GM10266 (cell line): ENCODE results near the gene TBCD.

Experiments
- DNase-seq: peaks from one replicate; pipeline ENCODE4 v3.0.0; 2012; ENCODE audit errors: extremely low spot score
- CTCF ChIP-seq: IDR thresholded peaks from 2 replicates; pipeline ENCODE4 v1.5.1; 2012; ENCODE audit warnings: mild to moderate bottlenecking, low read depth; ENCODE audit not compliant: control insufficient read depth, insufficient read depth; ENCODE audit errors: missing control alignments

Gene TBCD

GRCh38 chr17:82840431-82840831 lies 88.6 kb downstream of the TBCD start:
- DNase-seq = no peak
- no peak for TF ChIP-seq CTCF

DNA sequence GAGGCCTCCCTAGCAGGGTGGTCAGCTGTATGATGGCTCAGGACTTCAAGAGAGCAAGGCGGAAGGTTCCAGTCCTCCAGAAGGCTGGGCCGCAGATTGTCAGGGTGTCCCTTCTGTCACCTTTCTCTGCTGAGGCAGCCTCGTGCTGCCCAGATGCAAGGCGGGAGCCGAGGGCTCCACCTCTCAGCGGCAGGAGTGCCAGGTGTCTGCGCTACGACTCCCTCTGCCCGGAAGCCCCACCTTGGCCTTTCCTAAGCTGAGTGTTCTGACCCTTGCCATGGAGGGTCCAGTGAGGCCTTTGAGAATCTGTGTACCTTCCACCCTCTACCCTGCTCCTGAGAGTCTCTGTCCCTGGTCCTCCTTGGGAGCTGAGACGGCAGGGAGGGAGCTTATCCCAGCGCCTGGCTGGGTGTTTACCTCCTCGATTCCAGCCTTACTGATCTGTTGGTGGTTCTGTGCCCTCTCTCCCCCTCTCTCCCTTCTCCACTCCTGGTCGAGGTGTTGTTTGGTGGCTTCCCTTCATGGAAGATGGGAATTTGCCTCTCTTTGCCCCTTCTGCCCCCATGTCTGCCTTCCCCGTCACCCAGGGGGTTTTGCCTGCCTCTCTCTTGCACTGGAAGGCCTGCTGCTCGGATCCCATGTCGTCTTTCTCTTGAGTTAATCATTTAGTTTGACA lies 90.2 kb downstream of the TBCD start:
- no peak for DNase-seq
- TF ChIP-seq CTCF = no peak

- no peak for TF ChIP-seq CTCF
- DNase-seq = no peak
Observed at GRCh38 chr17:82843904-82844680, 92.2 kb downstream of the TBCD start.

- DNase-seq = no peak
Observed at GRCh38 chr17:82844796-82845162, 92.9 kb downstream of the TBCD start.

GRCh38 chr17:82845163-82845807 lies 93.4 kb downstream of the TBCD start:
- no peak for DNase-seq
- no peak for TF ChIP-seq CTCF

More at GRCh38 chr17:82844796-82845162, 92.9 kb downstream of the TBCD start:
- TF ChIP-seq CTCF = no peak

DNA sequence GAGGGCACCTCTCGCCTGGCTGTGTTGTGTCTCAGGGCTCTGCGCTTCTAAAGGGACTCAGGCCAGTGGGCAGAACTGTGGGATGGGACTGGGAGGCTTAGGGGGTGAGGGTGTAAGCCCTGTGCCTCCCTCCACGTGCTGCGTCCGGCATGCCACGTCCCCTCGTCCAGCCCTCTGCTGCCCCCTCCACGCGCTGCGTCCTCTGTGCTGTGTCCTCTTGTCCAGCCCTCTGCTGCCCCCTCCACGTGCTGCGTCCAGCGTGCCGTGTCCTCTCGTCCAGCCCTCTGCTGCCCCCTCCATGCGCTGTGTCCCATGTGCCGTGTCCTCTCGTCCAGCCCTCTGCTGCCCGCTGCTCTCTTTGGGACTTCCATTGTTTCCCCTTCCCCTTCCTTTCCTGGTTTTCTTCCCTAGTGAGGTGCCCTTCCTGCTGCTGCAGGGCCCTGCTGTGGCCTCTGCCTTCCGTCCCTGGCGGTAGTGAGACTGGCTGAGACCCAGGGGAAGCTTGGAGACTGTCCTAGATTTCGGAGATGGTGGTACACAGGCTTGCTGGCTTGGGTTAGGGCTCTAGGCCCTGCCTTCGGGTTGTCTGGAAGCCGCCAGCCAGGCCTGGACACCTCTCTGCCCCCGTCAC lies 94.3 kb downstream of the TBCD start:
- no peak for DNase-seq
- no peak for TF ChIP-seq CTCF

DNA sequence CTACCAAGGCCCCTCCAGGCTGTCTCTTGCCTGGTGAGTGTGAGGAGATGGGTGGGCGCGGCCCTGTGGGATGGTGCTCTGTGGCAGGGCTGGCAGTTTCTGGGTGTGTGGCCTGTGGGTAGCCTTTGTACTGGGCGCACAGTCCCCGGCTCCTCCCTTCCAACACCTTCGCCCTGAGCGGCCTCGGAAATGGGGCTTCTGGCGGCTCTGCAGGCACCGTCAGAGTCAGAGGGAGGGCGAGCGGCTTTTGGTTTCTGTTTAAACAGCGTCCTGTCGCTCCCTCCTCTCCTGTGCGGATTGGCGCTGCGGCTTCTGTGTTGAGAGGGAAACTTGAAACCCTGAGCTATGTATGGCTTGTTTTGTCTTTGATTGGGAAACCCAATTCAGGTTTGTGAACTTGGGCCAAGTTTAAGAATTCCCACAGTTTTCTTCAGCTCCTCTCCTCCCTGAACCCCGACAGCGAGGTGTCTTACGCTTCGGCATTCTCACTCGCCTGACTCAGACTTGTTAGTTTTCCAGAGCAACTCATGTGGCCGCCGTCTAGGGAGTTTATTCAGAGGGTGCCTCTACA lies 96.2 kb downstream of the TBCD start:
- TF ChIP-seq CTCF = no peak
- DNase-seq = no peak
